GM12892 (cell line): ENCODE measurements around the gene DAB2IP.

Experiments
- DNase-seq: peaks from one replicate; pipeline ENCODE4 v3.0.0; 2011; ENCODE audit not compliant: insufficient read length
- FAIRE-seq: peaks from 2 replicates; lab custom pipeline; 2011; peaks lifted over from hg19 to GRCh38; lab: Jason Lieb, UNC
- POLR2A ChIP-seq: IDR thresholded peaks from 2 replicates; pipeline ENCODE4 v1.6.1; 2011; ENCODE audit warnings: low read depth, low read length, control low read depth
- POLR2AphosphoS5 ChIP-seq: IDR thresholded peaks from 2 replicates; pipeline ENCODE4 v1.6.1; 2011; ENCODE audit warnings: low read depth, low read length, control low read depth
- TAF1 ChIP-seq: IDR thresholded peaks from 2 replicates; pipeline ENCODE4 v1.6.1; 2011; ENCODE audit warnings: low read depth, mild to moderate bottlenecking, control low read depth, low read length, borderline replicate concordance

The DAB2IP gene

DNA sequence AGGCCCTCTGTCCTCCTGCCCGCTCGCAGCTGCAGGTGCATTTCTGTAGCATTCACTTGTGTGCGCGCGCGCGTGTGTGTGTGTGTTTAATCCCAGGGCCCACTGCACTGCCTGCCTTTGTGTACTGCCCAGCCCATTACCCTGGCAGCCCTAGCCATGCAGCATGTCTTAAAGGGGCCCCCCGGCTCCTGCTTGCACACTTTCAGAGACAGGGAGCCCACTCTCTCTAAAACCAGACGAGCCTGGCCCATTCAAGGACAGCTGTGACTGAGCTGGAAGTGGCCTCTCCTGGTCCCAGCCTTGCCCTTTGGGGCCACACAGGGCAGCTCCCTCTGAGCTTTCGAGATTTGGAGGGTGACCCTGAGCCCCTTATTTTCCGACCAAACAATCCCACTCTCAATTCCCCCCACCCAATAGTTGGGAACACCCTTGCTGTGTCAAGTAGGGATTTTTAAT, 98.9 kb downstream of the DAB2IP start:
- TF ChIP-seq TAF1 (no peak), POLR2A (no peak), POLR2AphosphoS5 (no peak)
- FAIRE-seq: no peak
- no peak for DNase-seq

DNA sequence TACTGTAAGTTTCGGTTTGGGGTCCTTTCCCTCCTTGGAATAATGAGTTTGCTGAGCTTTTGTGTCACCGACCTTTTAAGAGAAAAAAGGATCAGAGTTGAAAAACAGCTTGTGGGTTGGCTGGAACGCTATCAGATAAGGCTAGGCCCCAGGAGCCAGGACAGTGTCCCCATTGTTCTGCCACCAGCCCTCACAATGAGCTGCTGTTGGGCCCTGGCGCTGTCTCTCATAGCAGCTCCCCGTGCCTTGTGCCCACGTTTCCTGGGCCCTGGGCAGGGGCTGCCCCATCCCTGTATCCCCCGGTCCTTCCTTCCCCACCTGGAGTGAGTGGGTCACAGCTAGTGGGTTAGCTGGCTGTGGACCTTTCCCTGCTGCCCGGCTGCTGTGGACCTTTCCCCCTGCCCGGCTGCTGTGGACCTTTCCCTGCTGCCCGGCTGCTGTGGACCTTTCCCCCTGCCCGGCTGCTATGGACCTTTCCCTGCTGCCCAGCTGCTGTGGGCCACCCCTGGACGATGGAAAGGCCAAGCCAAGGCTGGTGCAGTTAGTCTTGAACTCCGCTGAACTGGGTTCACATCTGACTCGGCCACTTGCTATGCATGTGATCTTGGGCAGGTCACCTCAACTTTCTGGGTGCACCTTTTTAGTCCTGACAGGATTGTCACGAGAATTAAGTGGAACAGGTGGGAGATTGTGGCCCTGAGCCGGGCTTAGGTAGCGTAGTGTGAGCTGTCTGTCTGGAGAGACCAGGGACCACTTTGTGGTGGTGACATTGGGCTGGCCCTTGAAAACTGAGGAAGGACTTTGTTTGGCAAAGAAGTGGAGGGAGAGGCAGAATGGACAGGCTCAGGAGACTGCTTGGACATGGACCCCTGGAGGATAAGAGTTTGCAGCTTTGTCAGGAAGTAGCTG, 99.5 kb downstream of the DAB2IP start:
- FAIRE-seq (no peak), DNase-seq (no peak)
- TF ChIP-seq POLR2AphosphoS5: no peak
- no peak for TF ChIP-seq POLR2A
- no peak for TF ChIP-seq TAF1

DNA sequence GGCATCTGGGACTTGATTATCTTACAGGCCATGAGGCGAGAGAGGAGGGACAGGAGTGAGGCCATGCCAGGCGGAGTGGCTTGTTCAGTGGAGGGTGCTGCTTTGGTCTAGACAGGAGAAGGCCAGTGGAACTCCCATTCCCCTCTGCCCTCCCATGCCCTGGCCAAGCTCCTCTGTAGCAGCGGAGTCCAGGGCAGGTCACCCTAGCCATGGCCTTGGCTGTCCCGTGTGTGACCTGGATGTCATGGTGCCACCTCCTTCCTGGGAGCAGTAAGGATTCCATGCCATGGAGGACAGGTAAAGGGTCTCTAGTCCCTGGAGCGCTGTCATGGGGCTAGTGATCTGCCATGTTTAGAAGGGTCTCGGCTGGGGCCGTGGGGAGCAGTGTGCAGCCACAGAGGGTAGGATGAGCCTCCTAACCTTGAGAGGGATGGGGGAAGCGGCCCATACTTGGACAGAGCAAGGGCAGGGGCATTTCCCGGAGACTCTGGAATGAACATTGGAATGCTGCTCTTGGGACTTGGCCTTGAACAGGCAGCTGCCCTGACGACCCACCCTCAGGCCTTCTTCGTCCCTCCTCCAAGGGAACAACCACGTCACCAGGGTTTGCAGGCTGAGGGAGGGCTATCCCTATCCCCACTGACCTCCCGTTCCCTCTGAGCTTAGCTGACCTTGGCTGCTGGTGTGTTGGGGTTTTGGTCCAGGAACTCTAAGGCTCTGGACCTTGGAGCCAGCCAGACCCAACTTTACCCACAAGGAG, 100.4 kb downstream of the DAB2IP start:
- TF ChIP-seq POLR2AphosphoS5: no peak
- TF ChIP-seq POLR2A: no peak
- TF ChIP-seq TAF1: no peak
- FAIRE-seq (no peak), DNase-seq (no peak)

DNA sequence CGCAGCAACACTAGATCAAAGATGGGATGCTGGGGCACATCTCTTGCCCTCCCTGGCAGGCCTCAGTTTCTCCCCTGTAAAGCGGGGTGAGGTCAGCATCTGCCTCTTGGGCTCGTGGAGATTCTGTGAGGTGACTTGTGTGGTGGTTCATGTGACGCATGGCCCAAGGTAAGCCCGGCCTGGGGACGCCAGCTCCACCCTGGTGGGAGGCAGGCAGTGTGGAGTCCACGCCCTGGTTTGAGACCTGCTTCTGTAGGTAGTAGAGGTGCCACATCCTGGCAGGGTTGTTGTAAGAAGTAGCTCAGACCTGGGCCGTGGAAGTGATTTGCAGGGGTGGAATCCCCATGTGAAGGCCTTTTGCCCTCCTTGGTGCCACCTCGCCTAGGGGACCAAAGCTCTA, 101.5 kb downstream of the DAB2IP start:
- DNase-seq (no peak), FAIRE-seq (no peak)
- TF ChIP-seq POLR2A (no peak), POLR2AphosphoS5 (no peak), TAF1 (no peak)

DNA sequence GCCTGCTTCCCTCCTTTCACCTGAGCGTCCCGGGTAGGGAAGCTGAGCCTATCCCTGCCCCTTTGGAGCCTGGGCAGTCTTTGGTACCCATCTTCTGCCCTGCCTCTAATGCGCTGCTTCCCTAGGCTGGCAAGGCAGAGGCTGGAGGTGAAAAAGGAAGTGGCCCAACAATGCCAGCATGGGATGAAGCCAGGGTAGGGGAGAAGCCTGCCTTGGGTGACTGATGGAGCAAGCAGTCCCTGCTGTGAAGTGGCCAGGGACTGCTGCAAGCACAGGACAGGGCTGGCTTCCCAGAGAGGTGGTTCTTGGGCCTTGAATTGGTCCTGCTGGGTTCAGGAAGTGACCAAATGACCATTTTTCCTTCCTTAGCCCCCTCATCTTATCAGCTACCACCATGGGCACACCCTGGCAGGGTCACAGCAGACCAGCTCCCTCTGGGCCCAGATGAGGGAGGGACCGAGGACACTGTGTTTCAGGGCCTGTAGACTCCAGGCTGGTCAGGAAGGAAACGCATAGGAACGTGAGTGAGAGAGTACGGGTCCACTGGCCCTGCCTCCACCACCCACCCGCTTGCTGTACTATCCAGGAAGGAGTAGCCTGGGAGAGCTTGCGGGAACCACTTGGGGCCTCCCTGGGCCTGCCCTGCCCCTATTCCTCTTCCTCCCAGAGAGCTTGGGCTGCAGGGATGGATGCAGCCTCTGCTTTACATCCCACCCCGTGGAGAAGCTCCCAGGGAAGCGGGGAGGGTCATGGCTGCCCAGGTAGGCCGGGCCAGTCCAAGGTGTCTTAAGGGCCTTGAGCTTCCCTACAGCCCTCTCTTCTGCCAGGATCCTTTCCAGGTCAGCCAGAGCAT, 102.6 kb downstream of the DAB2IP start:
- TF ChIP-seq POLR2AphosphoS5 (no peak), TAF1 (no peak)
- DNase-seq: no peak
- FAIRE-seq: no peak

DNA sequence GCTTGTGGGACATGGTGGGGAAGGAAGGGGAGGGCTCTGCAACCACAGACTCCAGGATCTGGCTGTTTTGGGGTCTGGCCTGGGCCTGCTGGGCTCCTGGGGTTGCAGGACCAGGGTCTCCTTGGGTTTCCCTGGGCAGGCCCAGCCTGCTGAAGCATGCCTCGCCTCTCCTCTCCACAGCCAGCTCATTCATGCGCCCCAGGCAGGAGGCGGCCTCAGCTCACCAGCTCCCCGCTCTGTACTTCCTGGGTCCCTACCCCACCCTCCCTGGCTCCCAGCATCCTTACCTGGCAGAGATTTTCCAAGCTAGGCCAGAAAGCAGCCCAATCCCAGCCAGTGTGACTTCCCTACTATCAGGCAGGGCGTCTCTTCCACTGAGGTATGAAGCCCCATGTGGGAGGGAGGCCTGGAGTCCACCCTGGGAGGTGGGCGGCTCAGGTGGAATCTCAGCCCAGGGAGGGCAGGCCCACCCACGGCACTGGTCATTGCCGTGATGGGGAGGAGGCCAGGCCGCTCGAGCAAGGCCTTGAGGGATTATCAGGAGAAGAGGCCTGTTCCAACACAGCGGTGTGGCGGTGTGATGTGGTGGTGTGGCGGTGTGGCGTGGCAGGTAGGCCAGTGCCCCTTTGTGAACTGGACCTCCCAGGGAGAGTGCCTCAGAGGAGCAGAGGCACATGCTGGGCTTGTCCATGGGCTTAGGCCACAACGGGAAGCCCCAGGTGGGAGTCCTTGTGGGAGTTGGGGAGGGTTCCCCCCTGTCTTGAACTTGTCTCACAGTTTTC, 103.4 kb downstream of the DAB2IP start:
- no peak for FAIRE-seq
- TF ChIP-seq POLR2AphosphoS5 (no peak), POLR2A (no peak), TAF1 (no peak)
- no peak for DNase-seq

DNA sequence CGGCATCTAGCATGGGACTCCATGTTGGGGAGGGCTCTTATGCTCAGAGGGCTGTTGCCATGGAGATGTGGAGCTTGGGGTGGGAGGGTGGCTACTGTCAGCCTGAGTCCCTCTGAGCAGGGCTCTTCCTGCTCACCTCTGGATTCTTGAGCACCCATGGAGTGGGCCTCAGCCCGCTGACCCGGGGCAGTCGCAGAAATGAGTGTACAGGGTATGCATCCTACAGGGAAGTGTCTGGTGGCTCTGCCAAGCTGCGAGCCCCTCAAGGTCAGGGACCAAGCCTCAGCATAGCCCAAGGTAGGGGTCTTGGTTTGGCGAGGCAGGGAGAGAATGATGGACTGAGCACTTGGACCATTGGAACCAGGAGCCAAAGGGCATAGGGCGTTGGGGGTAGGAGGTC, 104.1 kb downstream of the DAB2IP start:
- FAIRE-seq (no peak), DNase-seq (no peak)
- TF ChIP-seq TAF1 (no peak), POLR2AphosphoS5 (no peak), POLR2A (no peak)

DNA sequence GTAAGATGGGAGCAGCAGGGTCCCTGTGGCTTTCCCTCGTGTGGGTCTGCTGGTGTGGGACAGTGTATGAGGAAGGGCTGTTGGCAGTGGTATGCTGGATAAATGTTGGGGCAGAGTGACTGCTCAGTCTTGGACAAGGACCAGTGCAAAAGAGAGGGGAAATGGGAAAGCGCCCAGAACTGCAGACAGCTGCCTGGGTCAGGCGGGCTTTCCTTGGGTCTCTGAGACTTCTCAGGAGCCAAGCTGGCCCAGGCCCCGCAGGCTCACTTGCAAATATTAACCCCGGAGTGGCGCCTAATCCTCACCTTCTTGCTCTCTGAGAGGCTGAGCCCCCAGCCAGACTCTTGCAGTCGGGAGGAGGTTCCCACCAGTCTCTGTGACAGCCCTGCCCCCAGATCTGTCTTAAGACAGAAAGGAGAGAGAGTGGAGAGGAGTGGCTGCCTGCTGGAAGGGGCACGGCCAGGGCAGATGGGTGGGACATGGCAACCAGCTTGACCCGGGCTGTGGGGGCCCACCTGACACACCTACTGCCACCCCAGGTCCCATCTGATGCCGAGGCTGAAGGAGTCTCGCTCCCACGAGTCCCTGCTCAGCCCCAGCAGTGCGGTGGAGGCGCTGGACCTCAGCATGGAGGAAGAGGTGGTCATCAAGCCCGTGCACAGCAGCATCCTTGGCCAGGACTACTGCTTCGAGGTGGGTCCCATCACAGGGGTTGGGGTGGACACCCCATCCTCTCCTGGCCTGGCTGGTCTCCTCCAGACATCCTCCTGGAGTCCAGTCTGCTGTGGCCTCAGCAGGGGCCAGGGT, 105.2 kb downstream of the DAB2IP start:
- TF ChIP-seq POLR2A (no peak), POLR2AphosphoS5 (no peak), TAF1 (no peak)
- FAIRE-seq (no peak), DNase-seq (no peak)

DNA sequence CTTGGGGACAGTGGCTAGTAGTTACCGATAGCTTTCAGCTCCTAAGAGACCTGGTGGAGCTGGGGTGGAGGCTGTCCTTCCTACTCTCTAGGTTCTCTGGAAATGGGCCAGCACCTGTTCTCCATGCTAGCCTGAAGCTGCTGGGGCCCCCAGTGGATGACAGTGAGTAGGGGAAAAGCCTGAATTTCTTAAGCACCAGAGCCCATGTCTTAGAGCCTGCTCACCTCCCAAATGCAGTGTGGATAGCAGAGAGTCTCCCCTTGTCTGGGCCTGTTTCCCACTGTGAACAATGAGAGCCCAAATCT, 105.8 kb downstream of the DAB2IP start:
- no peak for DNase-seq
- no peak for TF ChIP-seq POLR2A
- TF ChIP-seq POLR2AphosphoS5: no peak
- TF ChIP-seq TAF1: no peak
- no peak for FAIRE-seq

DNA sequence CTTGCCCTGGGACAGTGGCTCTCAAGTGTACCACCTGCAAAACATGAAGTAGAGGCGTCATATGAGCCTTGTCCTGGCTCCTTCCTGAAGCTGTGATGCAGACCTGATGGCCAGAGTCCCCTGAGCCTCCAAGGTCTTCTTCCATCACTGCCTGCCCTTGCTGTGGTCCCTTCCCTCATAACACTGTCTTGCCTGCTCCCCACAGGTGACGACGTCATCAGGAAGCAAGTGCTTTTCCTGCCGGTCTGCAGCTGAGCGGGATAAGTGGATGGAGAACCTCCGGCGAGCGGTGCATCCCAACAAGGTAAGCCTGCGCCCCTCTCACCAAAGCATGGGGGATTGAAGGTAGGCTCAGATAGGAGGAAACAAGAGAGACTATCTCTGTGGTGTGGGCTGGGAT, 107.3 kb downstream of the DAB2IP start:
- DNase-seq (no peak), FAIRE-seq (no peak)
- TF ChIP-seq POLR2A: no peak
- no peak for TF ChIP-seq TAF1
- TF ChIP-seq POLR2AphosphoS5: no peak
